ENCODE data around the gene KLK10.
"Not testable (repeated sequence)": the region's sequence is repeated elsewhere in the genome, so short reads cannot be mapped to it uniquely, and the experiment has no call there.

The KLK10 gene

DNA sequence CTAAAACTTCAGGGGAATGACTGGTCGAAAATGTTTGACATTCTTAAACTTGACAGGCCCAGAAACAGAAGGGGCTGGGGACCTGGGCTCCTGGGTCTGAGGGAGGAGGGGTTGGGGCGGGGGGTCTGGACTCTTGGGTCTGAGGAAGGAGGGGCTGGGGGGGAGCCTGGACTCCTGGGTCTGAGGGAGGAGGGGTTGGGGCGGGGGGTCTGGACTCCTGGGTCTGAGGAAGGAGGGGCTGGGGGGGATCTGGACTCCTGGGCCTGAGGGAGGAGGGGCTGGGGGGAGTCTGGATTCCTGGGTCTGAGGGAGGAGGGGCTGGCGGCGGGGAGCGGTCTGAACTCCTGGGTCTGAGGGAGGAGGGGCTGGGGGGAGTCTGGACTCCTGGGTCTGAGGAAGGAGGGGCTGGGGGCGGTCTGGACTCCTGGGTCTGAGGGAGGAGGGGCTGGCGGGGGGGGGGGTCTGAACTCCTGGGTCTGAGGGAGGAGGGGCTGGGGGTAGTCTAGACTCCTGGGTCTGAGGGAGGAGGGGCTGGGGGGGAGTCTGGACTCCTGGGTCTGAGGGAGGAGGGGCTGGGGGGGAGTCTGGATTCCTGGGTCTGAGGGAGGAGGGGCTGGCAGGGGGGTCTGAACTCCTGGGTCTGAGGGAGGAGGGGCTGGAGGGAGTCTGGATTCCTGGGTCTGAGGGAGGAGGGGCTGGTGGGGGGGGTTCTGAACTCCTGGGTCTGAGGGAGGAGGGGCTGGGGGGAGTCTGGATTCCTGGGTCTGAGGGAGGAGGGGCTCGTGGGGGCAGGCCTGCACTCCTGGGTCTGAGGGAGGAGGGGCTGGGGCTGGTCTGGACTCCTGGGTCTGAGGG lies 44.6 kb downstream of the KLK10 start:
- Histone ChIP-seq H3K36me3 (ENCODE audit: control insufficient read depth, insufficient read depth, low read length) (no peaks in the 10 kb centered on the region), H3K9me3 (ENCODE audit: control insufficient read depth, low read length) (no peaks in the 10 kb centered on the region), H3K4me3 (ENCODE audit: insufficient read depth, low read depth, low read length, poor library complexity, severe bottlenecking) (no peak overlapping the region), H3K27me3 (replicated peaks; ENCODE audit: control insufficient read depth, insufficient read depth, low read length, poor library complexity, severe bottlenecking) (no peaks in the 10 kb centered on the region), H3K4me1 (ENCODE audit: control insufficient read depth, insufficient read depth, low read length, poor library complexity, severe bottlenecking) (no peaks in the 10 kb centered on the region), H3K27ac (ENCODE audit: insufficient read depth, low read length, poor library complexity, severe bottlenecking) (no peak overlapping the region)
- DNase-seq = no peak

DNA sequence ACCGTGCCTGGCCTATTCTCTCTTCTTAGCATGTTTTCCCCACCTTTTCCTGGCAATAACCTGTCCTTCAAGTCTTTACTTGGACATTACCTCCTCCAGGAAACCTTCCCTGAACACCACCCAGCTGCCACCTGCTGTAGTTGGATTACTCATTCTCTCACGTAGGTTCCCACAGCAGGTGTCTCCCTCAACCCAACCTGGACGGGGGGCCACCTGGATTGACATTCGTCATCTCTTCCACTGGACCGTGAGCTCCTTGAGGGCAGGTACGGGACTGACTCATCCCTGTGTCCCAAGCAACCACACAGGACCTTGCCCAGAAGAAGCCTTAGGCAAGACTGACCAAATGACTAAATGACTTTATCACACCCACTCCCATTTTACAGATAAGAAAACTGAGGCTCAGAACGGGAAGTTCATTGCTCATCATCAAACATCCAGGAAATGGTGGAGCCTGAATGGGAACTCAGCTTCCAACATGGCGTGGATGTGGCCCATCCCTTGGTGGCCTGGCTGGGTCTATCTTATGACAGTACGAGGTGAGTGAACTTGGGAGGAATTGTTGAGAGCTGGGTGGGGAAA lies 46.6 kb downstream of the KLK10 start:
- Histone ChIP-seq H3K27me3 (replicated peaks; ENCODE audit: control insufficient read depth, insufficient read depth, low read length, poor library complexity, severe bottlenecking) (no peaks in the 10 kb centered on the region), H3K9me3 (ENCODE audit: control insufficient read depth, low read length) (no peaks in the 10 kb centered on the region), H3K36me3 (ENCODE audit: control insufficient read depth, insufficient read depth, low read length) (no peaks in the 10 kb centered on the region), H3K4me3 (ENCODE audit: insufficient read depth, low read depth, low read length, poor library complexity, severe bottlenecking) (no peak overlapping the region), H3K4me1 (ENCODE audit: control insufficient read depth, insufficient read depth, low read length, poor library complexity, severe bottlenecking) (no peaks in the 10 kb centered on the region), H3K27ac (ENCODE audit: insufficient read depth, low read length, poor library complexity, severe bottlenecking) (no peak overlapping the region)
- no peak for DNase-seq

DNA sequence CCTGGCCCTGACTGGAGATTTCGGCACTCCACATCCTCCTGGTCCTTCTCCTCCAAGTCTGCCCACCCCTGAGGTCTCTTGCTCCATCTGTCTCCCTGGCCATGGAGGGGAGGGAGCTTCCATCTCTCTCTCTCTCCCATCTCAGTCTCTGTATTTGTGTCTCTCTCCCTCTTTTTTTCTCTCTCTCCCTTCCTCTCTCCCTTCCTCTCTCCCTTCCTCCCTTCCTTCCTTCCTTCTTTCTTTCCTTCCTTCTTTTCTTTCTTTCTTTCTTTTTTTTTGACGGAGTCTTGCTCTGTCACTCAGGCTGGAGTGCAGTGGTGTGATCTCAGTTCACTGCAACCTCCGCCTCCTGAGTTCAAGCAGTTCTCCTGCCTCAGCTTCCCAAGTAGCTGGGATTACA lies 49.7 kb downstream of the KLK10 start:
- not testable (repeated sequence) for H3K4me1 ChIP-seq (ENCODE audit: control insufficient read depth, insufficient read depth, low read length, poor library complexity, severe bottlenecking); H3K27me3 ChIP-seq (replicated peaks; ENCODE audit: control insufficient read depth, insufficient read depth, low read length, poor library complexity, severe bottlenecking); H3K36me3 ChIP-seq (ENCODE audit: control insufficient read depth, insufficient read depth, low read length); H3K27ac ChIP-seq (ENCODE audit: insufficient read depth, low read length, poor library complexity, severe bottlenecking); H3K4me3 ChIP-seq (ENCODE audit: insufficient read depth, low read depth, low read length, poor library complexity, severe bottlenecking); H3K9me3 ChIP-seq (ENCODE audit: control insufficient read depth, low read length); DNase-seq

DNA sequence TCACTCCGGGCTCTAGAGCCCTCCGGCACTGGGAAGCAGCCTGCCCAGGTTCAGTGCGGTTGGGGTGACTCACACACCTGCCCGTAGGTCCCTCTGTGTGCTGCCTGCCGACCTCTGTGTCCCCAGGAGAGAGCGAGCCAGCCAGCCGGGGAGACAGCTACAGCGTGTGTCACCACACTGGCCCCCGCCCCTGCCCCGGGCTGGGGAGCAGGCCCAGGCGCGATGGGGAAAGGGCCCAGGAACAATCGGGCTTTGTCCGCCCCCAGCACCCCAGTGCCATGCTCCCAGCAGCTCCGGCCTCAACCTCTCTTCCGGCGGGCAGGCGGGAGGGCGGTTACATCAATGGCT lies 50.1 kb downstream of the KLK10 start, which contains the start of gene KLK6:
KLK6 (minus strand) TSS at position 179 of the 348 bp plus-strand sequence. CDS start 1,487 bp downstream, outside the sequence.
- Histone ChIP-seq H3K4me3 (ENCODE audit: insufficient read depth, low read depth, low read length, poor library complexity, severe bottlenecking) (no peak within 1 kb of the TSS), H3K27me3 (replicated peaks; ENCODE audit: control insufficient read depth, insufficient read depth, low read length, poor library complexity, severe bottlenecking) (no peaks in the 10 kb centered on the region), H3K9me3 (ENCODE audit: control insufficient read depth, low read length) (no peaks in the 10 kb centered on the region), H3K36me3 (ENCODE audit: control insufficient read depth, insufficient read depth, low read length) (no peaks in the 10 kb centered on the region), H3K27ac (ENCODE audit: insufficient read depth, low read length, poor library complexity, severe bottlenecking) (no peak within 1 kb of the TSS), H3K4me1 (ENCODE audit: control insufficient read depth, insufficient read depth, low read length, poor library complexity, severe bottlenecking) (no peaks in the 10 kb centered on the region)
- no peak for DNase-seq

DNA sequence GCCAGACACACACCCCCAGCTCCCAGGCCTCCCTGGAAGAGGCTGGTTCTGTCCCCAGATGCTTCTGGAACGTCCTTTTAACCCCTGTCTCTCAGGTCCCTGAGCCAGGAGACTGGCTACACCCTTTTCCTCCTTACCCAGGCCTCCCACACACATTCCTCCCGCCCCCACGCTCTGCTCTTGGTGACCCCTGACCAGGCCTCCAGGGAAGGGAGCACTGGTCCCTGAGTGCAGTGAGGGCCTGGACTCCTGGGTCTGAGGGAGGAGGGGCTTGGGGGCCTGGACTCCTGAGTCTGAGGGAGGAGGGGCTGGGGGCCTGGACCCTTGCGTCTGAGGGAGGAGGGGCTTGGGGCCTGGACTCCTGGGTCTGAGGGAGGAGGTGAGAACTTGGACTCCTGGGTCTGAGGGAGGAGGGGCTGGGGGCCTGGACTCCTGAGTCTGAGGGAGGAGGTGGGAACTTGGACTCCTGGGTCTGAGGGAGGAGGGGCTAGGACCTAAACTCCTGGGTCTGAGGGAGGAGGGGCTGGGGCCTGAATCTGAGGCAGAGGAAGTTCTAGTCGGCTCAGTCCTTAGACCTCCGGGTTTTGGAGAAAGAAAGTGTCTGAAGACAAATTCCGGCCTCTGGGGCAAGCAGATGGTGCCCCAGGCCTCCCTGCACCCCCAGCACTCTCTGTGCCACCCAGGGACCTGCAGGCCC lies 50.6 kb downstream of the KLK10 start:
- H3K27ac ChIP-seq (ENCODE audit: insufficient read depth, low read length, poor library complexity, severe bottlenecking) = no peak overlapping the region
- DNase-seq = no peak
- no peaks in the 10 kb centered on the region for H3K36me3 ChIP-seq (ENCODE audit: control insufficient read depth, insufficient read depth, low read length)
- no peaks in the 10 kb centered on the region for H3K9me3 ChIP-seq (ENCODE audit: control insufficient read depth, low read length)
- H3K4me3 ChIP-seq (ENCODE audit: insufficient read depth, low read depth, low read length, poor library complexity, severe bottlenecking) = no peak overlapping the region
- H3K27me3 ChIP-seq (replicated peaks; ENCODE audit: control insufficient read depth, insufficient read depth, low read length, poor library complexity, severe bottlenecking) = no peaks in the 10 kb centered on the region
- H3K4me1 ChIP-seq (ENCODE audit: control insufficient read depth, insufficient read depth, low read length, poor library complexity, severe bottlenecking) = no peaks in the 10 kb centered on the region

DNA sequence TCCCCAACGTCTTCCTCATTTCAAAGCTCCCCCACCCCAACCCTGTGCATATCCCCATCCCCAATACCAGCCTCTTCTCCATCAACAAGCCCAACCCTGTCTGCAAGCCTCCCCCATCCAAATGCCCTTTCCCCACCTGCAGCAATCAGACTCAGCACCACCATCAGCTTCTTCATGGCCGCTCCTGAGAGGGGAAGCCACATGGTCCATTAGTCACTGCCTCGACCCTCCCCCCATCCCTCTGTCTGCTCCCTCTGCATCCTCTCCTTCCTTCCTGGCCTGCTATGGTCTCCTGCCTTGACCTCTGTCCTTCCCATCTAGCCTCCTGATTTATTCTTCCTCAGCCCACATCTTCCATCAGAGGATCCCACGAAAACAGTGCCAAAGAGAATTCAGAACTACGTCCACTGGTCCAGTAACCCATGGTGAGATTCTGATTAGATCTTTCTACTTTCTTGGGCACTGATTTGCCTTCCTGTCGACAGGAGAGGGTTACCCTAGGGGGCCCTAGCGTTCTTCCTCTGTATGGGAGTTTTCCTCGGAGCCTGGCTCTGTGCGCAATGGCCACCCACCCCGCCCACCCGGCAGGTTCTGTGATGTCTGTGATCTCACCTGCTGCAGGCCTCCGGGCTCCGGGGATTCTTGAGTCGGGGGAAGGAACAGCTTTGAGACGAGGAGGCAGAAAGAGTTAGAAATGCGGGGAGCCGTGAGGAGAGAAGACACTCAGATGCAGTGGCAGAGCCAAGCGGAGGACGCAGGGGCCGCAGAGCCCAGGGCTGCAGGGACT lies 51.4 kb downstream of the KLK10 start:
- Histone ChIP-seq H3K4me3 (ENCODE audit: insufficient read depth, low read depth, low read length, poor library complexity, severe bottlenecking) (no peak overlapping the region), H3K9me3 (ENCODE audit: control insufficient read depth, low read length) (no peaks in the 10 kb centered on the region), H3K27ac (ENCODE audit: insufficient read depth, low read length, poor library complexity, severe bottlenecking) (no peak overlapping the region), H3K36me3 (ENCODE audit: control insufficient read depth, insufficient read depth, low read length) (no peaks in the 10 kb centered on the region), H3K4me1 (ENCODE audit: control insufficient read depth, insufficient read depth, low read length, poor library complexity, severe bottlenecking) (no peaks in the 10 kb centered on the region), H3K27me3 (replicated peaks; ENCODE audit: control insufficient read depth, insufficient read depth, low read length, poor library complexity, severe bottlenecking) (no peaks in the 10 kb centered on the region)
- no peak for DNase-seq

DNA sequence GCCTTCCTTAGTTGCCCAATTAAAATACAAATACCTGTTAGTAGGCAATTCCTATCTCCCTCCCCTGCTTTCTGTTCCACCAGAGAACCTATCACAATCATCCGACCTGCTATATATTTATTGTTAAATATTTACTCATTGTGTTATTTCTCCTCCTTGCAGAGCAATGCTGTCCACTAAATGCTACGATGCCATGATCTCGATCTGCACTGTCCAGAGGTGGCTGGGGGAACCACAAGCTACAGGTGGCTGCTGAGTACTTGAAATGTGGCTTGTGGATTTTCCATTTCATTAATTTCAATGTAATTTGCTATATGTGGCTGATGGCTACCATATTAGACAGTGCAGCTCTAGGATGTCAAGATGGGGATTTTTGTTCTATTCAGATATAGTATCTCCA lies 55.2 kb downstream of the KLK10 start:
- H3K4me3 ChIP-seq (ENCODE audit: insufficient read depth, low read depth, low read length, poor library complexity, severe bottlenecking) = no peak overlapping the region
- no peaks in the 10 kb centered on the region for H3K4me1 ChIP-seq (ENCODE audit: control insufficient read depth, insufficient read depth, low read length, poor library complexity, severe bottlenecking)
- H3K36me3 ChIP-seq (ENCODE audit: control insufficient read depth, insufficient read depth, low read length) = no peaks in the 10 kb centered on the region
- no peak for DNase-seq
- H3K9me3 ChIP-seq (ENCODE audit: control insufficient read depth, low read length) = no peaks in the 10 kb centered on the region
- H3K27ac ChIP-seq (ENCODE audit: insufficient read depth, low read length, poor library complexity, severe bottlenecking) = no peak overlapping the region
- no peaks in the 10 kb centered on the region for H3K27me3 ChIP-seq (replicated peaks; ENCODE audit: control insufficient read depth, insufficient read depth, low read length, poor library complexity, severe bottlenecking)

DNA sequence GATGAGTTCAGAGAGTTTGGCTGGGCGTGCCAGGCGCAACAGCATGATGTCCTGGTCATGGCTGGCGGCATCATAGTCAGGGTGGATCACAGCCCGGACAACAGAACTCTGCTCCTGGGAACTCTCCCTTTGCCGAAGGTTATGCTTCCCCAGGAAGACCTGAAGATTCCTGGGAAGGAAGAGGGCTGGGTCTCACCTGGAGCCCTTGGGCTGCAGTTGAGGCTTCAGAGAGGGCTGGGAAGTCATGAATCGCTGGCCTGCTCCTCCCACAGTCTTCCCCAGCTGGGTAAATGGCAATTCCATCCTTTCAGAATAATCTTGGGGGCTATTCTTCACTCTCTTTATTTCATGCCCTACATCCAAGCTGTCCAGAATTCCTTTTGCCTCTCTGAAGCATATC lies 56.1 kb downstream of the KLK10 start:
- Histone ChIP-seq H3K4me1 (ENCODE audit: control insufficient read depth, insufficient read depth, low read length, poor library complexity, severe bottlenecking) (no peaks in the 10 kb centered on the region), H3K27me3 (replicated peaks; ENCODE audit: control insufficient read depth, insufficient read depth, low read length, poor library complexity, severe bottlenecking) (no peaks in the 10 kb centered on the region), H3K9me3 (ENCODE audit: control insufficient read depth, low read length) (no peaks in the 10 kb centered on the region), H3K27ac (ENCODE audit: insufficient read depth, low read length, poor library complexity, severe bottlenecking) (no peak overlapping the region), H3K36me3 (ENCODE audit: control insufficient read depth, insufficient read depth, low read length) (no peaks in the 10 kb centered on the region), H3K4me3 (ENCODE audit: insufficient read depth, low read depth, low read length, poor library complexity, severe bottlenecking) (no peak overlapping the region)
- DNase-seq = no peak

All from effector memory CD4-positive, alpha-beta T cell (primary cell).